Endothelial cell of umbilical vein (primary cell): Measurements from ENCODE around the gene COX18.

Experiments
- EZH2 ChIP-seq: IDR thresholded peaks from 2 replicates; pipeline ENCODE4 v1.6.1; 2012; ENCODE audit warnings: borderline replicate concordance, low read depth, mild to moderate bottlenecking, moderate library complexity, low read length, inconsistent platforms; ENCODE audit not compliant: severe bottlenecking
- FOS ChIP-seq: IDR thresholded peaks from 2 replicates; pipeline ENCODE4 v1.6.1; 2011; ENCODE audit warnings: mild to moderate bottlenecking, low read length, moderate library complexity, borderline replicate concordance; ENCODE audit not compliant: insufficient read depth
- GATA2 ChIP-seq: IDR thresholded peaks from 2 replicates; pipeline ENCODE4 v1.7.0; 2011; ENCODE audit warnings: low read depth, mild to moderate bottlenecking, moderate library complexity, mixed read lengths, low read length; ENCODE audit not compliant: insufficient read length, insufficient read depth
- JUN ChIP-seq: IDR thresholded peaks from 2 replicates; pipeline ENCODE4 v1.6.1; 2011; ENCODE audit warnings: borderline replicate concordance, low read depth; ENCODE audit not compliant: insufficient read length, insufficient read depth
- MYC ChIP-seq: IDR thresholded peaks from one replicate; pipeline ENCODE4 v1.6.1; 2011; ENCODE audit warnings: mild to moderate bottlenecking, low read depth, low read length
- POLR2A ChIP-seq: IDR thresholded peaks from 2 replicates; pipeline ENCODE4 v1.6.1; 2012; ENCODE audit warnings: low read depth, mild to moderate bottlenecking, control low read depth, low read length
- POLR2AphosphoS5 ChIP-seq: IDR thresholded peaks from 2 replicates; pipeline ENCODE4 v1.6.1; 2012; ENCODE audit warnings: low read depth, mild to moderate bottlenecking, control low read depth, low read length, moderate library complexity; ENCODE audit not compliant: insufficient read depth
- TF ChIP-seq, protein P1 (sequence below), 2 donors: IDR thresholded peaks; 1 replicate in 1 of 2; 2 replicates in 1 of 2; pipeline ENCODE4 v1.5.1; 2011; ENCODE audit warnings: low read length in 2 of 2, mild to moderate bottlenecking in 2 of 2, moderate library complexity in 2 of 2, control low read depth in 1 of 2, inconsistent platforms in 1 of 2, low read depth in 1 of 2; ENCODE audit not compliant: insufficient read depth in 1 of 2; ENCODE audit errors: extremely low read depth in 1 of 2
- TF ChIP-seq, protein P2 (sequence below): IDR thresholded peaks from 2 replicates; pipeline ENCODE4 v1.6.1; 2011; ENCODE audit not compliant: insufficient read depth, insufficient read length

DNA sequence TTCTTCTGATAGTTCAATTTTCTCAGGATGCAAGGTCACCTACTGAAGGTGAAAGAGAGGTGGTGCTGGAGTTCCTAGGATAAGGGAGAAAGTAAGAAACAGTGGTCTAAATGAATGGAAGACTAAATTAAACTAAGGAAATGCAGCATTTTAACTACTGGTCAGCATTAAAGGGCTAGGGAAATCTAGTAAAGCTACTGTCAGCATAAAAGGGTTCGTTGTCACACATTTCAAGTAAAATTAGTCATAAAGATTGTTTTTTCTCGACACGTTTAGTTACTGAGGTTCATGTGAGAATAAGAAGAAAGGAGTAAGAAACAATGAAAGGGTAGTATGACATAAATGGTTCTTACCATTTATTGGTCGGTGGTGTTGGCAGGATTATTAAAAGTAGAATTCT lies 40.0 kb upstream of the COX18 start:
- TF ChIP-seq, protein P1, sequence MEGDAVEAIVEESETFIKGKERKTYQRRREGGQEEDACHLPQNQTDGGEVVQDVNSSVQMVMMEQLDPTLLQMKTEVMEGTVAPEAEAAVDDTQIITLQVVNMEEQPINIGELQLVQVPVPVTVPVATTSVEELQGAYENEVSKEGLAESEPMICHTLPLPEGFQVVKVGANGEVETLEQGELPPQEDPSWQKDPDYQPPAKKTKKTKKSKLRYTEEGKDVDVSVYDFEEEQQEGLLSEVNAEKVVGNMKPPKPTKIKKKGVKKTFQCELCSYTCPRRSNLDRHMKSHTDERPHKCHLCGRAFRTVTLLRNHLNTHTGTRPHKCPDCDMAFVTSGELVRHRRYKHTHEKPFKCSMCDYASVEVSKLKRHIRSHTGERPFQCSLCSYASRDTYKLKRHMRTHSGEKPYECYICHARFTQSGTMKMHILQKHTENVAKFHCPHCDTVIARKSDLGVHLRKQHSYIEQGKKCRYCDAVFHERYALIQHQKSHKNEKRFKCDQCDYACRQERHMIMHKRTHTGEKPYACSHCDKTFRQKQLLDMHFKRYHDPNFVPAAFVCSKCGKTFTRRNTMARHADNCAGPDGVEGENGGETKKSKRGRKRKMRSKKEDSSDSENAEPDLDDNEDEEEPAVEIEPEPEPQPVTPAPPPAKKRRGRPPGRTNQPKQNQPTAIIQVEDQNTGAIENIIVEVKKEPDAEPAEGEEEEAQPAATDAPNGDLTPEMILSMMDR (IDR thresholded peaks at IDR 0.05; ENCODE audit: extremely low read depth in 1 of 2, insufficient read depth in 1 of 2, low read depth in 1 of 2, low read length in 2 of 2): no peak
- no peak for TF ChIP-seq POLR2AphosphoS5
- TF ChIP-seq POLR2A: no peak
- no peak for TF ChIP-seq FOS
- no peak for TF ChIP-seq EZH2
- TF ChIP-seq, protein P2, sequence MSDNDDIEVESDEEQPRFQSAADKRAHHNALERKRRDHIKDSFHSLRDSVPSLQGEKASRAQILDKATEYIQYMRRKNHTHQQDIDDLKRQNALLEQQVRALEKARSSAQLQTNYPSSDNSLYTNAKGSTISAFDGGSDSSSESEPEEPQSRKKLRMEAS: no peak
- TF ChIP-seq GATA2: no peak
- no peak for TF ChIP-seq JUN
- no peak for TF ChIP-seq MYC
